GM18508 (cell line): ENCODE results near the gene EXD3.
"Not testable (repeated sequence)": the region's sequence is repeated elsewhere in the genome, so short reads cannot be mapped to it uniquely, and the experiment has no call there.

Experiments used
- ATAC-seq: cut with Tn5 transposase; IDR thresholded peaks from one replicate; pipeline ENCODE4 v1.9.1; 2021; ENCODE audit warnings: moderate number of reproducible peaks; ENCODE audit not compliant: insufficient read depth, unreplicated experiment

EXD3 gene

DNA sequence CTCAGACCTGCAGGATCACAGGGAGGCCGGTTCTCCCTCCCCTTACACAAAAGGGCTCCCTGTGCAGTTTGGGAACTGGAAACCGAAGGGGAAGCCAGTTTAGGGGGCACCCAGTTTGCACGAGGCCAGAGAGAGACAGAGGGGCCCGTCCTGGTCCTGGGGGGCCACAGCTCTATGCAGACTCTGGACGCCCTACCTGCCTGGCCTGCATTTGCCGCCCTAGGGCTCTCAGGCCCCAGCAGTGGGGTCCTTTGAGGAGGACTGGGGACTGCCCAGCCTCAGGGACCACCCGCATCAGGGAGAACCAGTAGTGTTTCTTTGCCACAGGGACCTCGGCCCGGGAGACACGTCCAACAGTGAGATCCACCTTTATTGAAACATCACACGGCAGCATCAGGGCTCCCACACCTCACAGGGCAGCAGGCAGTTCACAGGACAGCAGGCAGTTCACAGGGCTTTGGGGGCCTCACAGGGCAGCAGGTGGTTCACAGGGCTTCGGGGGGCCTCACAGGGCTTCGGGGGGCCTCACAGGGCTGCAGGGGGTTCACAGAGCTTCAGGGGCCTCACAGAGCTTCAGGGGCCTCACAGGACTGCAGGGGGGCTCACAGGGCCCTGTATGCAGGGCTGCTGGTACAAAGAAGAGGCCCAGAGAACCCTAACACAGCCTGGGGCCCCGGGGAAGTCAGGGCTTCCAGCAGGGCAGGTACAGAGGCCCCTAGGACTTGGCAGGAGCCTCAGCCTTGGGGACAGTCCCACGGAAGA is 36.8 kb upstream of the EXD3 start:
- no peak for ATAC-seq

DNA sequence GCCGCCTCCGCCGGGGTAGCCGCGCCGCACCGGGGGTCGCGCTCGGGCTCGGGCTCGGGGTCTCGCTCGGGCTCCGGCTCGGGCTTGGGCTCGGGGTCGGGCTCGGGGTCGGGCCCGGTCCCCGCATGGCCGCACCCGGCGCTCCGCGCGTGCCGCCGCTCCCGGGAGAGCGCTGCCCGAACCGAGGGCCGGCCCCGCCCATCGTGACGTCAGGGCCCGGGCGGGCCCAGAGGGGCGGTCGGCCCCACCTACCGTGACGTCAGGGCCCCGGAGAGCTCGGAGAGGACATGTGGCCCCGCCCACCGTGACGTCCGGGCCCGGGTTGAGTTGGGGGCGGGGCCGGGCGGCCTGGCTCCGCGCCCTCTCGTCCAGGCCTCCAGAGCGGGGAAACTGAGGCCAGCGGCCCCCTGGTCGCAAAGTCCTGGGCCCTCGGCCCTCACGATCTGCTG is 36.2 kb upstream of the EXD3 start, which contains the start of gene NSMF:
NSMF (minus strand) TSS at position 183 of the 449 bp plus-strand sequence. CDS start 232 bp downstream, outside the sequence.
- ATAC-seq, result no peak

DNA sequence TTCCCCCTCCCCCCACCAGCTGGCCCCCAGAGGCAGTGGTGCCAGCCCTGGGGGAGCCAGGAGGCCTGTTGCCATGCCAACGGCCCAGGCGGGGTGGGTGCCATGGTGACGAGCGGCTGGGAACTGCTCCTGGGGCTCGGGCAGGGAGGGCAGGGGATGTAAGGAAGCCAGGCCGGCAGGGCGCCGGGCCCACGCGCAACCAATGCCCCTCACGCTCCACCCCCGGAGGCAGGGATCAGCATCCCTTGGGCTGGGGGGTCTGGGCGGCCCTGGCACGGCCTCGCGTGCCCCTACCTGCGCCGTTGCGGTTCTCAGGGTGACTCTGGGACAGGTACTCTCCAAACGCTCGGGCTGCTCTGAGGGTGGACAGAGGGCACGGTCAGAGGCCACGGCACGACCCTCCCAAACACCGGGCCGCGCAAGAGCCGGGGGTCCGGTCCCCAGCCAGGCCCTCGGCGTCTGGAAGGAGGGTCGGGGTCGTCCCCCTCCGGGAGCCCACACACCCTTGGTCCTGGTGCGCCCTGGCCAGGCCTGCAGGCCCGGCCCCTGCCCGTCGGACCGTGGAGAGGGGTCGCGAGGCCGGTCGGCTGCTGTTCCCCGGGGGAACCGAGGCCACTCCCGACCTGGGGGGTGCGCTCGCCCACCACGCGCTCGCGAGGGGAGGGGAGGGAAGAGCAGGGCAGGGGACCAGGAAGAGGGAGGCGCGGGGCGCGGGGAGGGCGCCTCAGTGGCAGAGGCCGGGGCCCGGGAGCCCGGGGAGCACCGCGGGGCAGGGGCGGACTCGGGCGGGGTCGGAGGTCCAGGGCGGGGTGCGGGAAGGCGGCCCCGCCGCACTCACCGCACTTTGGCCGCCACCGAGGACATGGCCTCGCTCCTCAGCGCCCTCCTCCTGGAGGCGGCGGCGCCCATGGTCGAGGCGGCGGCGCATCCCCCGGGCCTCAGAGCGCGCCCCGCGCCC is 35.5 kb upstream of the EXD3 start:
- ATAC-seq, result no peak

DNA sequence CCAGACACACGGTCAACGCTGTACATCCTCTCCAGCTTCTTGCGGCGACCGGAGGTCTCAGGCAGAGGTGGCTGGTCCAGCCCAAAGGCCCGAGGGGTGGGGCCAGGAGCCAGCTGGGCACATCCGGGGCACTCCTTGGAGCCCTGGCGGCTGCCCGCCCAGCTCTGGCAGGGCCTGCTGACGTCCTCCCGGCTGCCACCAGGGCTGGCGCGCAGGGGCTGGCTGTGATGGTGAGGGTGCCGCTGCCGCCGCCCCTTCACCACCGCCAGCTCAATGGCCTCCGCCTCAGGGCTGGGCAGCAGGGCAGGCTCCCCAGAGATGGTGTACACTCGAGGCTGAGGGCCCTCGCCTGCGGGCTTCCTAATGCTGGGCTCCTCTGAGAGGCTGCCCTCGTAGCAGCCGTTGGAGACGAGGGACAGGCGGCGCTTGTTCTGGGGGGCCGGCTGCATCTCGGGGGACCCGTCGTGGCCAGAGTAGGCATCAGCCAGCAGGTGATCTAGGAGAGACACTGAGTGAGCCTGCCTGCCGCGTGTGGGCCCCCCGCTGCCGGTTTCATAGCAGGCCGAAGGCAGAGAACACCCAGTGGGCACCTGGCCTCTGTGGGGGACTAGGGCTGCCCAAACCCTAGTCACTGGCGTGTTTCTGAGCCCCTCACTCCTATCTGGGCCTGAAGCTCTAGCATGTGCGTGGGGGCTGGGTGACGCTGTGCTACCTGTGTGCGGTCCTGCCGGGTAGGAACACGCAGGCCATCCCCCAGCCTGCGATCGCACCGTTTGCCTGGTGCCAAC is 34.6 kb upstream of the EXD3 start:
- ATAC-seq, result no peak

DNA sequence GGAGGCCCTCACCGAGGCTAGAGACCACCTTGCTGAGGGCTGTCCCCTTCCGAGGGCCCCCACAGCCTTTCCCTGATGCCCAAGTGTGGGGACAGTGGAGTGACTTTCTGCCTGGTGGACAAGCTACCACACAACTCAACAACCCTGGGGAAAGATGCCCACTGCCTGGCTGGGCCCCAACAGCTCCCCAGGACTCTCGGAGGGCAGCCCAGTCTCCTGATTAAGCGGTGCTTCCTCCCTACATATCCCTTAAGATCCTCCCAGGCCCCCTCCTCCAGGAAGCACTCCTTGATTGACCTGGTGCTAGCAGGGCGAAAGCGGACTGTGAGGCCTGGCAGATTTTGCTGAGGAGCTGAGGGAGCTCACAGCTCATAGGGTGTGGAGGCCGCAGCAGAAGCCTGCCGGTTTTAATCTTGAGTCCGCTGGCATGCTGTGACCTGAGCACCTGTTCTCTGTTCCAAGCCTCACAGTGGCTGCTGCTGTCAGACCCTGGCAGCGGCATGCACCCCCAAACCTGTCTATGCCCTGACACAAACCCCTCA is 34.0 kb upstream of the EXD3 start:
- no peak for ATAC-seq

DNA sequence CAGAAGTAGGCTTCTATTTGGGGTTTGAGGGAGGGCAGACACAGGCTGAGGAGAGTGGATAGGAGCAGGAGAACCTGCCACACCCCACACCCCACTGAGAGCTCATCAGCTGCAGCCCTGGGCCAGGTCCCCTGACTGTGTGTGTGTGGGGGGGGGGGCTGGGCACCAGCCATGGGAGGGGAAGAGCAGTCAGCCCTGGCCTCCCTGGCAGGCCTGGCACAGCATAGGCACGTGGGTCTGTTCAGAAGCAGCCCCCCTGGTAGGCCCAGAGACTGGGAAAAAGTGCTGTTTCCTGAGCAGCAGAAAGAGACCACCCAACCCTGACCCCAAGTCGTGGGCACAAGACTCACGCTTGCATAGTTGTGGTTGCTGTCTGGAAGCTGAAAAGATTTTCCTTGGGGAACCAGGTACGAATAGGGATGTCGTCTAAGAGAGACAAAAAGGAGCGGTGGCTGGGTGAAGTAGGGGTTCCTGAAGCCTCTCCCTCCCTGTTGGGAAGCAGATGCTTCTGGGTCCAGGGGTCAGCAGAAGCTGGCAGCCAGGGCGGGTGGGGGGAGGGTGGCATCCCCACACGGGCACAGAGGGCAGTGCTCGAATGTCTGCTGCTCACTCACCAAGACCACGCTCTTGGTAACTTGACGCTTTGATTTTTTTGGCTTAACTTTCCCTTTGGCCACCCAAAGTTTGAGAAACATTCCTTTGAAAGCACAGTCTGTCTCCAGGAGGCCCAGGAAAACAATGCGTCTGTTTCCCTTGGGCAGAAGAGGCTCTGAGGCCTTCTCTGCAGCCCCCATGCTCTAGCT is 33.3 kb upstream of the EXD3 start:
- no peak for ATAC-seq

DNA sequence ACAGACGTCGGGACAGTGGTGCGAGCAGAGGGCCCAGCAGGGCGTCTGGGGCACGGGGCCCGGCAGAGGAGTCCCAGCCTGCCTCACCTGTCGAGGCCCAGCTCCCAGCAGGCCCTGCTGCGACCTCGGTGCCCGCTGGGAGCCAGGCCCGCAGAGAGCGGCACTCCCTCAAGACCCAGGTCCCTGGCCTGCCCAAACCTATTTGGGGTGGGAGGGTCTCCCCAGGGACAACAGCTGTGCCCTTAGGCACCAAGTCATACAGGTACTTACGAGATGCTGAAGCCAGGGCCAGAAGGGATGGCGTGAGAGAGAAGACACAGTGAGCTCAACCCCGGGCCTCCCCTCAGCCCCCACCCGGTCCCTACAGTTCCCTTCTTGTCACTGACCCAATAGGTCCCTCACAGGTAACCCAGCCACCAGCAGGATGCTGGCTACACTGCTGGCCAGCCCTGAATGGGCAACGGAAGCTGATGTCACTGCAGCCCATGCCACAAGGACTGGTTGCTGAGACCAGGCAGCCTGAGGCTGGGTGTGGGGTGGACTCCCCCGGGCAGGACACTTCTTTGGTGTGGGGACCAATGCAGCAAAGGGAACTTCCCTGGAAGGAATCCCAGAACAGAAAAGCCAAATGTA is 32.5 kb upstream of the EXD3 start:
- ATAC-seq, result no peak

DNA sequence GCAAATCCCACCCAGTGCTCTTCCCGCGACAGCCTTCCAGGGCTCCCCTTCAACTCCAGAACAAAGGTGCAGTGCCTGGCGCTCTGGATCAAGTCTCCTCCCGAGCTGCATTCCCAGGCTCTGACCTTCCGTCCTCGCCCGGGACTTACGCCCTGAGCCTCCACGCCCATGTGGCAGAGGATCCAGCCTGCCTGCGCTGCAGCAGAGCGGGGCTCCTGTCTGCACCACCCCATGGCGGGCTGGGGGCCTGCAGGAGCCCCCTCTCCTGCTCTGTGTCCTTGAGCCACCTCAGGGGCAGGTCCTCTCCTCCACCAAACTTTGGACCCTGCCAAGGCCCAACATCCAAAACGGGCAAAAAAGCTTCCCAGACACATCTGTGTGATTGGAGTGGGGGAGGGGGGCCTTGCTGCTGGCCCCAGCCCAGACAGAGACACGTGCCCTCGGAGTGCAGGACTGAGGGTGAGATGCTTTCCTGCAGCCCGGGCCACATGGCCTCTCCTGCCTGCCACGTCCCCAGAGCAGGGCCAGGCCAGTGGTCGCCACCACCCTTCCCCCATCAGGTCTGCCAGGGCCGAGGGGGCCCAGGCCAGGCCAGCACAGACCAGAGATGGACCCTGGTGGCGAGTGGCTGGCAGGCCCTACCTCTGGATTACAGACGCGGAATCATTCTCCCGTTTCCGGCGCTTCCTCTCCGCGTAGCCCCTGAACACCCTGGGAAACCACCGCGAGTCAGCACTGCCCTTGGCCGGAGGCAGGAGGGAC is 31.8 kb upstream of the EXD3 start:
- ATAC-seq, result no peak

GRCh38 chr9:137454145-137454596 is 31.2 kb upstream of the EXD3 start:
- ATAC-seq, result no peak

DNA sequence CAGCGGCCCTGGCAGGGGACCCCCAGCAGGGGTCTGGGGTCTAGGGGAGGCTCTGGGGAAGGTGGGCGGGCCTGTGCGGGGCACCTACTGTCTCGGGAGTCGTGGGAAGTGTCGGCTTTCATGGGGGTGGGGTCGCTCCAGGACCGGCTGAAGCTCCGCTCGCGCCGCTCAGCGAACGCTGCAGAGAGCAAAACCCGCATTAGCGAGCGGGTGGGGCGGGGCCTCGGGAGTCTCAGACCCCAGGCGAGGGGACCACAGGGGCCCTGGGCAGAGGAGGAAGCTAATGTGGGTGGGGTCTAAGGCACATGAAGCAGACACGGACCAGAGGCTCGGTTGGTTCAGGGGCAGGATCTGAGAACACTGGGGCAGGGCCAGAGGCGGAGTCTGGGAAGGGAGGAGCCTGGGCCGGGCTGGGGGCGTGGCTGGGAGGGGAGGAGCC is 30.7 kb upstream of the EXD3 start:
- no peak for ATAC-seq

DNA sequence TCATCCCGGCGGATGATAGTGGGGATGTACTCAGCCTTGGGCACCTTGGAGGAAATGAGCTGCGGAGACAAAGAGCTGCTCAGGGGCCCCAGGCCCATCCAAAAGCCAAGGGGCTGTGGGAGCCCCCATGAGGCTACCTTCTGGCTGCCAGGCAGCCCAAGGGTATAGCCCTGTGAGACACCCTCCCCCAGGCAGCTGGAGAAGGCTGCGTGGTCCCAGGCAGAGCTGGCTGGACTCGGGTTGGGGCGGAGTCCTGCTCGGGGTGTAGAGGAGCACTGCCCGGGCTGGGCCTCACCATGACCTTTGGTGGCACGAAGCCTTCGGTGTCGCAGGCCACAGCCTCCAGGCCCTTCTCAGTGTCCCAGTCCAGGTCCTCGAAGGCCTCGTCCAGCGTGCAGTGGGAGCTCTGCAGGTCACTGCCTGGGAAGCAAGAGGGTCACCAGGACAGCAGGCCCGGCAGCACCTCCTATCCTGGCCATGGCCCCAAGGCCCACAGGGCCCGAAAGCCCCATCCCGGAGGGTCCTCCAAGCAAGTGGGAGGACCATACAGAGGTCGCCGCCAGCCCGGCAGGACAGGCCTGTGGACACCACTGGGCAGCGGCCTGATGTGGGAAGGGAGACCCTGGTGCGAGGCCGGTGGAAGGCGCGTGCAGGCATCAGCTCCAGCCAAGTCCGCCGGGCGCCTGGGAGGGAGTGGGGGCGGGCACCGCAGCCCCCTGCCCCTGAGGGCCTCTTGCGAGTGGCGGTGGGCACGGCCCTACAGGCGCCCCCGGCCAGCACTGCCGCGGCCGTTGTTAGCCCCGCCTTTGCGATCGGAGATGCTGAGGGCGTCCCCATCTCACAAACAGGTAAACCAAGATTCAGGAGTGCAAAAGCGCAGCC is 30.0 kb upstream of the EXD3 start:
- ATAC-seq, result no peak

- ATAC-seq, result no peak
Observed at GRCh38 chr9:137452006-137452760, 29.2 kb upstream of the EXD3 start.

DNA sequence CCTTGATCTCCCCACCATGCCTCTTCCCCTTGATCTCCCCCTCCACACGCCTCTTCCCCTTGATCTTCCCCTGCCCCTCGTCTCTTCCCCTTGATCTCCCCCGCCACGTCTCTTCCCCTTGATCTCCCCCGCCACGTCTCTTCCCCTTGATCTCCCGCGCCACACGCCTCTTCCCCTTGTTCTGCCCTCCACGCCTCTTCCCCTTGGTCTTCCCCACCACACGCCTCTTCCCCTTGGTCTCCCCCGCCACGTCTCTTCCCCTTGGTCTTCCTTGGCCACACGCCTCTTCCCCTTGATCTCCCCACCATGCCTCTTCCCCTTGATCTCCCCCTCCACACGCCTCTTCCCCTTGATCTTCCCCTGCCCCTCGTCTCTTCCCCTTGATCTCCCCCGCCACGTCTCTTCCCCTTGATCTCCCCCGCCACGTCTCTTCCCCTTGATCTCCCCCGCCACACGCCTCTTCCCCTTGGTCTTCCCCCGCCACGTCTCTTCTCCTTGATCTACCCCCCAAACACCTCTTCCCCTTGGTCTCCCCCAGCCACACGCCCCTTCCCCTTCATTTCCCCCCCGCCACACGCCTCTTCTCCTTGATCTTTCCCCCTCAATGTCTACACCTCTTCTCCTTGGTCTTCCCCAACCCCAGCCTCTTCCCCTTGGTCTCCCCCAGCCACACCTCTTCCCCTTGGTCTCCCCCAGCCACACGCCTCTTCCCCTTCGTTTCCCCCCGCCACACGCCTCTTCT is 28.5 kb upstream of the EXD3 start:
- ATAC-seq, result not testable (repeated sequence)

DNA sequence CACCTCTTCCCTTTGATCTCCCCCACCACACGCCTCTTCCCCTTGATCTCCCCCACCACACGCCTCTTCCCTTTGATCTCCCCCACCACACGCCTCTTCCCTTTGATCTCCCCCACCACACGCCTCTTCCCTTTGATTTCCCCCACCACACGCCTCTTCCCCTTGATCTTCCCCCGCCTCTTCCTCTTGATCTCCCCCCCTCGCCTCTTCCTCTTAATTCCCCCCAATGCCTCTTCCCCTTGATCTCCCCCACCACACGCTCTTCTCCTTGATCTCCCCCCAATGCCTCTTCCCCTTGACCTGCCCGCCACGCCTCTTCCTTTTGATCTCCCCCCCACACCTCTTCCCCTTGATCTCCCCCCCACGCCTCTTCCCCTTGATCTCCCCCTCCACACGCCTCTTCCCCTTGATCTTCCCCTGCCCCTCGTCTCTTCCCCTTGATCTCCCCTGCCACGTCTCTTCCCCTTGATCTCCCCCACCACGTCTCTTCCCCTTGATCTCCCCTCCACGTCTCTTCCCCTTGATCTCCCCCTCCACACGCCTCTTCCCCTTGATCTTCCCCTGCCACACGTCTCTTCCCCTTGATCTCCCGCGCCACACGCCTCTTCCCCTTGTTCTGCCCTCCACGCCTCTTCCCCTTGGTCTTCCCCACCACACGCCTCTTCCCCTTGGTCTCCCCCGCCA is 27.7 kb upstream of the EXD3 start:
- ATAC-seq, result not testable (repeated sequence)

DNA sequence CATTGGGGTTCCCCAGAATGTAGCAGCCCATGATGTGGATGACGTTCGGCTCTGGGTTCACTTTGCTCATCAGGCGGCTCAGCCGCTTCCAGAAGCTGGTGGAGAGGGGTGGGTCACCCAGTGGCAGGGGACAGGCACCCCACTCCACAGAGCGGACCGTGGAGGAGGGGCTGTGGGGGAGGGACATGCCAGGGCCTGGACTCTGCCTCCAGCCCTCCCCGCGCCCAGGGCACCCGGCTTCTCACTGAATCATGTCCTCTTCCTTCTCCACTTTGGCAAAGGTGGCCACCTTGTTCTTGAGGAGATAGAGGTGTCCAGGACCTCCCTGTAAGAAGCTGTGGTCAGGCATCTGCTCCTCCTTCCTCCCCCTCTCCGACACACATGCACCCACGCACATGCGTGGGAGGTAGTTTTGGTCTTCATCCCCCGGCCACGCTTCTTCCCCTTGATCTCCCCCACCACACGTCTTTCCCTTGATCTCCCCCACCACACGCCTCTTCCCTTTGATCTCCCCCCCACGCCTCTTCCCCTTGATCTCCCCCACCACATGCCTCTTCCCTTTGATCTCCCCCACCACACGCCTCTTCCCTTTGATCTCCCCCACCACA is 27.1 kb upstream of the EXD3 start:
- no peak for ATAC-seq
